Measurements from ENCODE around the gene PPAT. TPM values are rescaled to one million over a fixed set of nuclear protein-coding genes. Genes with fewer than 3 reads are reported as not detected.

The PPAT gene
- polyA plus RNA-seq (2011; rRNA removed), result 9.8 and 11.6 TPM in 2 replicates
- 8.6 and 8.9 TPM in 2 replicates for polyA minus RNA-seq (2011; rRNA and poly(A)+ RNA removed)

GRCh38 chr4:56435140-56435926 lies at the start of gene PPAT:
Gene PPAT, minus strand, starts transcription at chr4:56435615. Its CDS starts 138 bp downstream, at chr4:56435477.
- peak within 1 kb of the TSS; percentile 86 for H3K4me3 ChIP-seq (ENCODE audit: low read depth, low read length)
- ChIA-PET CTCF (interaction anchor here (1.0 to 7.2 kb wide), 9 partner anchors 11 to 487 kb away, joined by 3 to 70 read pairs (median 5); partner anchors contain the start of gene CEP135), POLR2A (interaction anchor here (0.6 to 3.2 kb wide), 13 partner anchors 10 to 1039 kb away, joined by 3 to 33 read pairs (median 3); partner anchors contain the start of genes AASDH, CEP135, NOA1 and SRP72)
- TF ChIP-seq CTCF (IDR thresholded peaks at IDR 0.05; ENCODE audit: low read depth, low read length), result peak; percentile 27; the same call in 1 of the 2 replicates
- no peaks in the 10 kb centered on the region for H3K27me3 ChIP-seq (ENCODE audit: control insufficient read depth, insufficient read depth, low read length)
- peaks cover 3% of the 10 kb centered on the region; the same call in 1 of the 2 replicates for H3K9me3 ChIP-seq (ENCODE audit: control insufficient read depth, insufficient read depth, low read length)
- peak within 1 kb of the TSS; percentile 87 for H3K27ac ChIP-seq (ENCODE audit: low read depth, low read length)
- DNase-seq (ENCODE audit: low read depth, low spot score), result peak; percentile 90

- DNase-seq (ENCODE audit: low read depth, low spot score), result no peak
- no peaks in the 10 kb centered on the region for H3K27me3 ChIP-seq (ENCODE audit: control insufficient read depth, insufficient read depth, low read length)
- CTCF ChIA-PET, result interaction anchor here (1.0 kb wide), 1 partner anchor 356 kb away, joined by 6 read pairs; no protein-coding TSS in a partner anchor
- POLR2A ChIA-PET, result no interaction called here
- no peak for TF ChIP-seq CTCF (IDR thresholded peaks at IDR 0.05; ENCODE audit: low read depth, low read length)
- no peaks in the 10 kb centered on the region for H3K9me3 ChIP-seq (ENCODE audit: control insufficient read depth, insufficient read depth, low read length)
- H3K4me3 ChIP-seq (ENCODE audit: low read depth, low read length), result no peak overlapping the region
- no peak overlapping the region for H3K27ac ChIP-seq (ENCODE audit: low read depth, low read length)
These were observed 45.3 kb upstream of the PPAT start for GRCh38 chr4:56480691-56481090.

GRCh38 chr4:56477192-56477702 lies 41.8 kb upstream of the PPAT start:
- no peak for TF ChIP-seq CTCF (IDR thresholded peaks at IDR 0.05; ENCODE audit: low read depth, low read length)
- Histone ChIP-seq H3K9me3 (ENCODE audit: control insufficient read depth, insufficient read depth, low read length) (no peaks in the 10 kb centered on the region), H3K27me3 (ENCODE audit: control insufficient read depth, insufficient read depth, low read length) (no peaks in the 10 kb centered on the region), H3K4me3 (ENCODE audit: low read depth, low read length) (no peak overlapping the region), H3K27ac (ENCODE audit: low read depth, low read length) (no peak overlapping the region)
- ChIA-PET CTCF (no interaction called here), POLR2A (no interaction called here)
- DNase-seq (ENCODE audit: low read depth, low spot score), result no peak

- POLR2A ChIA-PET, result no interaction called here
- Histone ChIP-seq H3K4me3 (ENCODE audit: low read depth, low read length) (no peak overlapping the region), H3K9me3 (ENCODE audit: control insufficient read depth, insufficient read depth, low read length) (no peaks in the 10 kb centered on the region), H3K27ac (ENCODE audit: low read depth, low read length) (no peak overlapping the region), H3K27me3 (ENCODE audit: control insufficient read depth, insufficient read depth, low read length) (no peaks in the 10 kb centered on the region)
- no peak for TF ChIP-seq CTCF (IDR thresholded peaks at IDR 0.05; ENCODE audit: low read depth, low read length)
- DNase-seq (ENCODE audit: low read depth, low spot score), result no peak
- CTCF ChIA-PET, result interaction anchor here (1.5 kb wide), 1 partner anchor 361 kb away, joined by 3 read pairs; no protein-coding TSS in a partner anchor
These were observed 40.5 kb upstream of the PPAT start for GRCh38 chr4:56475917-56476316.

All from AG04450 (cell line).